HuH-7.5 (cell line): Measurements from ENCODE around the gene POPDC2.

Experiments
- DNase-seq: peaks from one replicate; pipeline ENCODE4 v3.0.0; 2011; ENCODE audit warnings: low spot score

Gene POPDC2

GRCh38 chr3:119669906-119670570, 9.6 kb upstream of the POPDC2 start:
- no peak for DNase-seq

GRCh38 chr3:119665954-119666559, 5.7 kb upstream of the POPDC2 start:
- no peak for DNase-seq

GRCh38 chr3:119664850-119665379, 4.5 kb upstream of the POPDC2 start:
- no peak for DNase-seq

GRCh38 chr3:119664370-119664769, 4.0 kb upstream of the POPDC2 start:
- no peak for DNase-seq

- DNase-seq: no peak
Measured at GRCh38 chr3:119663885-119664284, 3.5 kb upstream of the POPDC2 start.

- DNase-seq: no peak
Measured at GRCh38 chr3:119662604-119663373, 2.4 kb upstream of the POPDC2 start.

- DNase-seq: no peak
Measured at GRCh38 chr3:119659606-119660291, 640 bp downstream of the POPDC2 start.

GRCh38 chr3:119658994-119659393, 1.4 kb downstream of the POPDC2 start:
- no peak for DNase-seq

- DNase-seq: no peak
Measured at GRCh38 chr3:119657887-119658702, 2.3 kb downstream of the POPDC2 start.

- DNase-seq: no peak
Measured at GRCh38 chr3:119653876-119654275, 6.5 kb downstream of the POPDC2 start.

- DNase-seq: no peak
Measured at GRCh38 chr3:119652306-119653033, 7.9 kb downstream of the POPDC2 start.

GRCh38 chr3:119649761-119650160, 10.6 kb downstream of the POPDC2 start:
- no peak for DNase-seq

GRCh38 chr3:119647843-119648575, 12.4 kb downstream of the POPDC2 start:
- DNase-seq: no peak

GRCh38 chr3:119647171-119647570, 13.2 kb downstream of the POPDC2 start:
- DNase-seq: no peak

GRCh38 chr3:119645813-119646212, 14.6 kb downstream of the POPDC2 start:
- no peak for DNase-seq

GRCh38 chr3:119644481-119644880, 15.9 kb downstream of the POPDC2 start:
- DNase-seq: no peak

GRCh38 chr3:119643528-119643927, 16.9 kb downstream of the POPDC2 start:
- DNase-seq: no peak

- DNase-seq: no peak
Measured at GRCh38 chr3:119642746-119643473, 17.5 kb downstream of the POPDC2 start.

- no peak for DNase-seq
Measured at GRCh38 chr3:119641416-119641815, 19.0 kb downstream of the POPDC2 start.
